H1 (cell line): Measurements from ENCODE around the gene BACE1. TPM values are rescaled to one million over a fixed set of nuclear protein-coding genes. Genes with fewer than 3 reads are reported as not detected.

ENCODE experiments used
- CTCF ChIA-PET: fragments of 300-600 bp; sonication (Branson Sonifier 250); formaldehyde crosslinking; loops from one replicate; lab custom pipeline; 2021; ENCODE audit not compliant: partially characterized antibody; lab: Charles Lee
- POLR2A ChIA-PET: fragments of 300-600 bp; sonication (Branson Sonifier 250); formaldehyde crosslinking; loops from one replicate; lab custom pipeline; 2021; ENCODE audit warnings: inconsistent platforms; ENCODE audit not compliant: partially characterized antibody; lab: Charles Lee
- DNase-seq, 2 experiments: peaks; one replicate each; pipeline versions ENCODE4 v3.0.0 to v3.0.0-alpha.2; 2010 to 2022; ENCODE audit warnings: low spot score in 2 of 2, low read depth in 1 of 2, mixed read lengths in 1 of 2
- FAIRE-seq: peaks from 2 replicates; lab custom pipeline; 2011; peaks lifted over from hg19 to GRCh38; lab: Jason Lieb, UNC
- H2AFZ ChIP-seq: 2 replicates; pipeline ENCODE4 v1.8.1; 2012; ENCODE audit warnings: low read length, inconsistent platforms
- H2AK5ac ChIP-seq: 2 replicates; pipeline ENCODE4 v1.6.1; 2013; ENCODE audit warnings: low read depth, low read length
- H2BK120ac ChIP-seq: replicated peaks from 2 replicates; pipeline ENCODE3; 2013; ENCODE audit warnings: low read depth, low read length, inconsistent platforms
- H2BK12ac ChIP-seq: 2 replicates; pipeline ENCODE4 v1.6.1; 2013; ENCODE audit warnings: low read depth, low read length
- H2BK15ac ChIP-seq: 2 replicates; pipeline ENCODE4 v1.6.1; 2013; ENCODE audit warnings: low read length
- H2BK20ac ChIP-seq: 2 replicates; pipeline ENCODE4 v1.6.1; 2013; ENCODE audit warnings: low read length
- H2BK5ac ChIP-seq: 2 replicates; pipeline ENCODE4 v1.6.1; 2013; ENCODE audit warnings: low read depth, low read length
- H3K14ac ChIP-seq: 2 replicates; pipeline ENCODE4 v1.6.1; 2013; ENCODE audit warnings: inconsistent platforms; ENCODE audit not compliant: insufficient read length
- H3K18ac ChIP-seq: 2 replicates; pipeline ENCODE4 v1.6.1; 2013; ENCODE audit warnings: low read length; ENCODE audit errors: extremely low read depth
- H3K23ac ChIP-seq: 2 replicates; pipeline ENCODE4 v1.6.1; 2013; ENCODE audit warnings: inconsistent platforms; ENCODE audit not compliant: insufficient read length
- H3K23me2 ChIP-seq: 2 replicates; pipeline ENCODE4 v1.6.1; 2013; ENCODE audit warnings: low read depth, low read length
- H3K27ac ChIP-seq: 2 replicates; pipeline ENCODE4 v1.6.1; 2011; ENCODE audit warnings: low read depth, low read length, inconsistent platforms
- H3K27me3 ChIP-seq, 4 experiments: replicated peaks in 1 of 4; 1 replicate in 1 of 4; 2 replicates in 3 of 4; pipeline versions ENCODE4 v1.6.1 to v1.8.1; 2011 to 2013; ENCODE audit warnings: low read length in 3 of 4, mild to moderate bottlenecking in 3 of 4, inconsistent platforms in 2 of 4, mixed read lengths in 2 of 4, moderate library complexity in 1 of 4; ENCODE audit not compliant: control insufficient read depth in 3 of 4, insufficient read depth in 3 of 4; ENCODE audit errors: extremely low read depth in 1 of 4
- H3K36me3 ChIP-seq, 4 experiments: 2 replicates each; pipeline versions ENCODE4 v1.6.1 to v1.8.1; 2011 to 2013; ENCODE audit warnings: mild to moderate bottlenecking in 4 of 4, low read length in 3 of 4, moderate library complexity in 2 of 4, control low read depth in 1 of 4, inconsistent platforms in 1 of 4; ENCODE audit not compliant: insufficient read depth in 4 of 4, control insufficient read depth in 2 of 4
- H3K4ac ChIP-seq: replicated peaks from 2 replicates; pipeline ENCODE3; 2013; ENCODE audit warnings: low read length, low read depth, mixed read lengths, inconsistent platforms; ENCODE audit not compliant: insufficient read length
- H3K4me1 ChIP-seq, 4 experiments: replicated peaks in 1 of 4; 1 replicate in 1 of 4; 2 replicates in 3 of 4; pipeline versions ENCODE4 v1.6.1 to v1.8.1; 2011 to 2013; ENCODE audit warnings: low read length in 3 of 4, inconsistent platforms in 2 of 4, mixed read lengths in 1 of 4; ENCODE audit not compliant: insufficient read depth in 4 of 4, control insufficient read depth in 3 of 4
- H3K4me2 ChIP-seq, 2 experiments: 2 replicates each; pipeline versions ENCODE4 v1.6.1 to v1.8.1; 2011 to 2013; ENCODE audit warnings: low read depth in 2 of 2, low read length in 2 of 2, control low read depth in 1 of 2, inconsistent platforms in 1 of 2, mild to moderate bottlenecking in 1 of 2; ENCODE audit not compliant: insufficient read depth in 1 of 2
- H3K4me3 ChIP-seq, 4 experiments: fragments of 200-600, 300-600 bp in 1 of 4; sonication (generic), shearing (Covaris generic), sonication (Bioruptor Twin) in 1 of 4; 2 replicates each; pipeline versions ENCODE4 v1.5.1 to v1.8.1; 2011 to 2016; ENCODE audit warnings: low read length in 4 of 4, low read depth in 3 of 4, control low read depth in 2 of 4, inconsistent platforms in 2 of 4, mild to moderate bottlenecking in 2 of 4, mixed read lengths in 1 of 4, moderate library complexity in 1 of 4; ENCODE audit not compliant: insufficient read depth in 2 of 4; ENCODE audit errors: extremely low read depth in 1 of 4
- H3K56ac ChIP-seq: replicated peaks from 2 replicates; pipeline ENCODE3; 2013; ENCODE audit warnings: low read depth, mild to moderate bottlenecking, mixed read lengths, low read length, inconsistent platforms; ENCODE audit not compliant: insufficient read length
- H3K79me1 ChIP-seq: 2 replicates; pipeline ENCODE4 v1.6.1; 2013; ENCODE audit warnings: low read depth, low read length, control low read depth
- H3K79me2 ChIP-seq, 2 experiments: 2 replicates each; pipeline versions ENCODE4 v1.6.1 to v1.8.1; 2012 to 2013; ENCODE audit warnings: low read length in 2 of 2, mild to moderate bottlenecking in 2 of 2, inconsistent platforms in 1 of 2; ENCODE audit not compliant: insufficient read depth in 2 of 2, control insufficient read depth in 1 of 2
- H3K9ac ChIP-seq, 4 experiments: replicated peaks in 1 of 4; 1 replicate in 1 of 4; 2 replicates in 3 of 4; pipeline versions ENCODE4 v1.6.1 to v1.8.1; 2011 to 2013; ENCODE audit warnings: low read depth in 3 of 4, low read length in 3 of 4, control low read depth in 2 of 4, mild to moderate bottlenecking in 2 of 4, moderate library complexity in 2 of 4, inconsistent platforms in 1 of 4; ENCODE audit errors: extremely low read depth in 1 of 4
- H3K9me3 ChIP-seq, 2 experiments: 2 replicates each; pipeline versions ENCODE4 v1.6.1 to v1.8.1; 2012 to 2013; ENCODE audit warnings: mild to moderate bottlenecking in 2 of 2, moderate library complexity in 2 of 2, control low read depth in 1 of 2, inconsistent platforms in 1 of 2, low read depth in 1 of 2, low read length in 1 of 2, mixed read lengths in 1 of 2; ENCODE audit not compliant: insufficient read depth in 2 of 2
- H4K20me1 ChIP-seq, 2 experiments: replicated peaks in 1 of 2; 2 replicates each; pipeline versions ENCODE3 to v1.8.1; 2011 to 2013; ENCODE audit warnings: inconsistent platforms in 2 of 2, low read length in 2 of 2, mild to moderate bottlenecking in 1 of 2; ENCODE audit not compliant: insufficient read depth in 2 of 2, control insufficient read depth in 1 of 2
- H4K5ac ChIP-seq: 2 replicates; pipeline ENCODE4 v1.6.1; 2013; ENCODE audit warnings: low read length, low read depth, mixed read lengths, inconsistent platforms; ENCODE audit not compliant: insufficient read length
- H4K8ac ChIP-seq: 2 replicates; pipeline ENCODE4 v1.8.0; 2013; ENCODE audit warnings: mild to moderate bottlenecking, moderate library complexity, low read length, inconsistent platforms; ENCODE audit not compliant: insufficient read depth; ENCODE audit errors: extremely low read depth
- H4K91ac ChIP-seq: replicated peaks from 2 replicates; pipeline ENCODE3; 2013; ENCODE audit warnings: low read length, mixed read lengths, inconsistent platforms; ENCODE audit not compliant: insufficient read length
- BRCA1 ChIP-seq: IDR thresholded peaks from 2 replicates; pipeline ENCODE4 v1.6.1; 2012; ENCODE audit warnings: low read depth, low read length, improper control_type of control experiment
- CBX5 ChIP-seq: fragments of 300-800, 300-1000 bp; sonication (generic); IDR thresholded peaks from 2 replicates; pipeline ENCODE4 v1.7.1; 2016; ENCODE audit warnings: antibody characterized with exemption, low read length, low read depth
- CBX8 ChIP-seq: fragments of 300-800, 300-1000 bp; sonication (generic); IDR thresholded peaks from 2 replicates; pipeline ENCODE4 v1.7.1; 2016; ENCODE audit warnings: low read depth, low read length, borderline replicate concordance
- CEBPB ChIP-seq: IDR thresholded peaks from 2 replicates; pipeline ENCODE4 v1.6.1; 2012; ENCODE audit warnings: low read depth, low read length
- EGR1 ChIP-seq: IDR thresholded peaks from 2 replicates; pipeline ENCODE4 v1.6.1; 2011; ENCODE audit warnings: low read depth, low read length, borderline replicate concordance
- EP300 ChIP-seq, 2 experiments: IDR thresholded peaks; 1 replicate in 1 of 2; 2 replicates in 1 of 2; pipeline ENCODE4 v1.6.1; 2011 to 2012; ENCODE audit warnings: low read depth in 2 of 2, low read length in 2 of 2, mild to moderate bottlenecking in 2 of 2, borderline replicate concordance in 1 of 2, inconsistent platforms in 1 of 2, moderate library complexity in 1 of 2
- GTF2F1 ChIP-seq: IDR thresholded peaks from 2 replicates; pipeline ENCODE4 v1.6.1; 2012; ENCODE audit warnings: low read depth, low read length, improper control_type of control experiment, borderline replicate concordance
- KDM1A ChIP-seq: fragments of 200-600, 300-600 bp; sonication (generic); IDR thresholded peaks from 2 replicates; pipeline ENCODE4 v1.7.1; 2016; ENCODE audit warnings: mild to moderate bottlenecking, low read length, borderline replicate concordance
- MAFK ChIP-seq: IDR thresholded peaks from 2 replicates; pipeline ENCODE4 v1.6.1; 2012; ENCODE audit warnings: low read depth, mild to moderate bottlenecking, improper control_type of control experiment, low read length
- POU5F1 ChIP-seq: IDR thresholded peaks from 2 replicates; pipeline ENCODE4 v1.6.1; 2011; ENCODE audit warnings: low read depth, mild to moderate bottlenecking, low read length, moderate library complexity
- RFX5 ChIP-seq: IDR thresholded peaks from 2 replicates; pipeline ENCODE4 v1.6.1; 2011; ENCODE audit warnings: low read depth, low read length, improper control_type of control experiment, borderline replicate concordance
- RXRA ChIP-seq: IDR thresholded peaks from 2 replicates; pipeline ENCODE4 v1.6.1; 2011; ENCODE audit warnings: low read depth, mild to moderate bottlenecking, low read length, moderate library complexity; ENCODE audit not compliant: insufficient read depth
- SP1 ChIP-seq: IDR thresholded peaks from 2 replicates; pipeline ENCODE4 v1.6.1; 2011; ENCODE audit warnings: low read depth, low read length
- USF2 ChIP-seq: IDR thresholded peaks from 2 replicates; pipeline ENCODE4 v1.6.1; 2011; ENCODE audit warnings: low read length, improper control_type of control experiment
- WGBS, 2 experiments: shearing (Covaris generic) in 1 of 2; methylation state at CpG; one replicate each; pipeline versions ENCODE4 v1.1.6 to v1.1.7; 2013 to 2015; ENCODE audit warnings: low lambda C conversion rate in 2 of 2, mixed read lengths in 2 of 2, inconsistent platforms in 1 of 2, low coverage in 1 of 2, missing lambda C conversion rate in 1 of 2; ENCODE audit not compliant: insufficient replicate concordance in 2 of 2, insufficient coverage in 1 of 2, insufficient read length in 1 of 2; ENCODE audit errors: extremely low coverage in 1 of 2, missing lambda C conversion rate in 1 of 2; 5-methylcytosine and 5-hydroxymethylcytosine counted together
- polyA plus RNA-seq, 7 experiments: library from polyadenylated mRNA; depleted of rRNA in 3 of 7; stranded (reverse) in 5 of 7; unstranded in 2 of 7; fragments of >200 nt in 5 of 7; fragments of 200-250 nt in 2 of 7; gene quantifications; 1 replicate in 5 of 7; 2 replicates in 1 of 7; 4 replicates in 1 of 7; pipeline versions ENCODE4 v1.2.1 to v1.2.3, GENCODE V29; 2011 to 2013; ENCODE audit warnings: missing spikeins in 2 of 7, mixed read lengths in 2 of 7
- total RNA-seq: library from RNA; stranded (reverse); fragmentation: NEBNext Ultra II Directional; extraction: Animal tissue kit (Norgen Biotek cat#: 25700); gene quantifications from 2 replicates; pipeline ENCODE4 v1.2.1, GENCODE V29; 2021

Gene BACE1
- total and polyA plus RNA-seq, 2 of the 8 experiments (the other 6 are each of a cell fraction or from before 2014, with no cell fraction given) = 7.7 to 7.9 TPM

- CTCF ChIA-PET = no interaction called here
- WGBS, 2 experiments = 92% methylated on average over 4 of the region's 4 CpGs; no CpG with 5 or more reads in 1 of the 2 experiments
- peaks cover 4 to 53% (median 29%) of the 10 kb centered on the region in 4 experiments; a peak in 7 of 8 replicates for H3K36me3 ChIP-seq
Observed at GRCh38 chr11:117249571-117249970, 66.5 kb downstream of the BACE1 start.

More at GRCh38 chr11:117249571-117249970, 66.5 kb downstream of the BACE1 start:
- Histone ChIP-seq H3K18ac (no peak overlapping the region), H3K9me3 (no peaks in the 10 kb centered on the region), H3K4me3 (no peak overlapping the region), H3K23me2 (no peaks in the 10 kb centered on the region), H4K5ac (no peak overlapping the region), H2BK120ac (no peak overlapping the region), H2BK12ac (no peak overlapping the region), H3K27me3 (no peaks in the 10 kb centered on the region), H3K14ac (no peak overlapping the region), H3K4ac (no peak overlapping the region), H3K56ac (no peak overlapping the region), H2BK5ac (no peak overlapping the region), H2AFZ (no peak overlapping the region), H3K4me2 (no peak overlapping the region), H3K23ac (no peak overlapping the region), H2BK20ac (no peak overlapping the region), H2BK15ac (no peak overlapping the region), H4K91ac (no peak overlapping the region), H3K79me2 (no peaks in the 10 kb centered on the region), H4K20me1 (no peaks in the 10 kb centered on the region), H3K9ac (no peak overlapping the region), H3K27ac (no peak overlapping the region), H2AK5ac (no peak overlapping the region), H3K79me1 (no peaks in the 10 kb centered on the region), H3K4me1 (no peaks in the 10 kb centered on the region), H4K8ac (no peak overlapping the region)
- FAIRE-seq = no peak
- POLR2A ChIA-PET = no interaction called here
- no peak for DNase-seq
- TF ChIP-seq GTF2F1 (no peak), CBX5 (no peak), CBX8 (no peak), MAFK (no peak), EGR1 (no peak), SP1 (no peak), USF2 (no peak), RXRA (no peak), POU5F1 (no peak), EP300 (IDR thresholded peaks at IDR 0.05; ENCODE audit: borderline replicate concordance in 1 of 2, low read depth in 2 of 2, low read length in 2 of 2) (no peak), BRCA1 (no peak), KDM1A (no peak), CEBPB (no peak), RFX5 (no peak)
